ENCODE results near the gene ZNF423. TPM values are rescaled to one million over a fixed set of nuclear protein-coding genes. Genes with fewer than 3 reads are reported as not detected.

The ZNF423 gene
- total and polyA plus RNA-seq, 2 of the 13 experiments (the other 11 are each of a cell fraction or from before 2014, with no cell fraction given): 0.07 to 0.31 TPM

GRCh38 chr16:49855280-49855821 is 561 bp downstream of the ZNF423 start (continued):
- TF ChIP-seq ZBTB43 (CRISPR knock-in tag; conservative IDR thresholded peaks at IDR 0.05): no peak
- TF ChIP-seq MTF1 (CRISPR knock-in tag; IDR thresholded peaks at IDR 0.05): no peak
- TF ChIP-seq ZFP41 (CRISPR knock-in tag; IDR thresholded peaks at IDR 0.05; ENCODE audit: borderline replicate concordance): no peak
- TF ChIP-seq ZBTB33 (CRISPR knock-in tag; IDR thresholded peaks at IDR 0.05): no peak
- no peak for TF ChIP-seq ZNF704 (CRISPR knock-in tag; IDR thresholded peaks at IDR 0.05; ENCODE audit: borderline replicate concordance)
- TF ChIP-seq MAZ (IDR thresholded peaks at IDR 0.05; ENCODE audit: borderline replicate concordance, low read depth, low read length): no peak; the same call in 1 of the 2 replicates
- TF ChIP-seq MAZ (CRISPR knock-in tag; IDR thresholded peaks at IDR 0.05; ENCODE audit: low read depth): peak; percentile 56; the same call in 1 of the 2 replicates
- TF ChIP-seq PAXIP1 (CRISPR knock-in tag; conservative IDR thresholded peaks at IDR 0.05): no peak
- no peak for TF ChIP-seq CBX5 (CRISPR knock-in tag; IDR thresholded peaks at IDR 0.05; ENCODE audit: borderline replicate concordance)
- no peak for TF ChIP-seq SATB2 (CRISPR knock-in tag; IDR thresholded peaks at IDR 0.05)
- no peak for TF ChIP-seq ZNF644 (CRISPR knock-in tag; IDR thresholded peaks at IDR 0.05; ENCODE audit: low read depth)

All from HepG2 (cell line).